ENCODE data around the gene UPK3B.
A peak's percentile ranks its signal among the peaks of the same experiment; 100 is the strongest.
"Not testable (repeated sequence)": the region's sequence is repeated elsewhere in the genome, so short reads cannot be mapped to it uniquely, and the experiment has no call there.

UPK3B gene

DNA sequence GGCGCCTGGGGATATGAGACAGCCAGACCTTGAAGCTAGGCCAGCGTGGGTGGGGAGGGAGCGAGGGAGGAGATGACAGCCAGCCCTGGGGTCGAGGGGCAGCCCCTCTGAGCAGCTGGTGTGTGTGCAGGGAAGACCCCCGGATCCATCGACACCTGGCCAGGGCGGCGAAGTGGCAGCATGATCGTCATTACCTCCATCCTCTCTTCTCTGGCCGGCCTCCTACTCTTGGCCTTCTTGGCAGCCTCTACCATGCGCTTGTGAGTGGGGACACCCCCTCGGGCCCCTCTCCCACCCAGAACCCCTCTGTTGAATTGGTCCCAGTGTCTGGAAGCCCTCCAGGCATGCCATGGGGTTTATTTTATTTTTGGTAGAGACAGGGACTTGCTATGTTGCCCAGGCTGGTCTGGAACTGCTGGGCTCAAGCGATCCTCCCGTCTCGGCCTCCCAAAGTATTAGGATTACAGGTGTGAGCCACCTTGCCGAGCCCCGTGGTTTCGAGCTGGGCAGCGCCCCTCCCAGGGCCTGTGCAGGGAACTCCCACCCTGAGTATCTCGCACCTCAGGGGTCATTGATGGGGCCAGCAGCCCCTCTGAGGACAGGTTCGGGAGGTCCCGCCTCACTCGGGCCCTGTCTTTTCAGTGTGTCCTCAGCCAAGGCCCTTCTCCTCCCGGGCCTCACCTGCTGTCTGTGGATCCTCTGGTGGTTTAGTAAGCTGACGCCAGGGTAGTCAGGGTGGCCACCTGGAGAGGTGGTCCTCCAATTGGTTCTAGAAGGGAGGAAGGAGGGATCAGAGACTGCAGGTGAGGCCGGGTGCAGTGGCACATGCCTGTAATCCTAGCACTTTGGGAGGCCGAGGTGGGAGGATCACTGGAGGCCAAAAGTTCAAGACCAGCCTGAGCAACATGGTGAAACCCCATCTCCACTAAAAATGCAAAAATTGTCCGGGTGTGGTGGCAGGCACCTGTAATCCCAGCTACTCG lies 3.8 kb downstream of the UPK3B start:
- DNase-seq: no peak

DNA sequence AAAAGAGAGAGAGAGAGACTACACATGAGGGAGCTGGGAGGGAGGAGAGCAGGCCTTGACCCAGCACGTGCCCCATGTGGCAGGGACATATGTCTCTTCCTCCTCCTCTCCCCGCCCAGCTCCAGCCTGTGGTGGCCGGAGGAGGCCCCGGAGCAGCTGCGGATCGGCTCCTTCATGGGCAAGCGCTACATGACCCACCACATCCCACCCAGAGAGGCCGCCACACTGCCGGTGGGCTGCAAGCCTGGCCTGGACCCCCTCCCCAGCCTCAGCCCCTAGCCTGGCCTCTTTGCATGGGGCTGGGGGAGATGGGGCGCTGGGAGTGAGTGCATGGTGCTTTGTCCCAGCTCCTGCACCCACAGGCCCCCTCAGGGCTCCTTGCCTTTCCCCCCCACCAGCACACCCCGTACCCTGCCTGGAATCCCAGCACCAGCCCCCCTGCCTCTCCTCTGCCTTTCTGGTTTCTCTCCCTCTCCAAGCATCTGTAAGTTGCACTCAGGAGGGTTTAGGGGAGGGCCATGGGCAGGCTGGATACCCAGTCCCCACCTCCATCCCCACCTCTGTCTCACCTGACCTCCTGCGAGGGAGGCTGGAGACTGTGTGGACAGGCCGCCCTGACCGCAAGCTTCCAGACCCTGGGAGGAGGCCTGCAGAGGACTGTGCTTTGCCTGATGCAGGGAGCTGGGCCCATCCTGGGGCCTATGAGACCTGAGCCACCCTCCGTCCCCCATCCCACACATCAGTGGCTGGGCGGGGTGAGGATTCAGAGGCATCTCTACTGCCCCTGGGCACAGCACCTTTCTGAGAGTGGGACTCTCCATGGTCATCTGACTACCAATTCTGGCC lies 4.8 kb downstream of the UPK3B start:
- DNase-seq: no peak

GRCh38 chr7:76515999-76516443 lies 5.7 kb downstream of the UPK3B start:
- peak; percentile 40 for DNase-seq

- DNase-seq: not testable (repeated sequence)
Measured at GRCh38 chr7:76516932-76517331, 6.6 kb downstream of the UPK3B start.

DNA sequence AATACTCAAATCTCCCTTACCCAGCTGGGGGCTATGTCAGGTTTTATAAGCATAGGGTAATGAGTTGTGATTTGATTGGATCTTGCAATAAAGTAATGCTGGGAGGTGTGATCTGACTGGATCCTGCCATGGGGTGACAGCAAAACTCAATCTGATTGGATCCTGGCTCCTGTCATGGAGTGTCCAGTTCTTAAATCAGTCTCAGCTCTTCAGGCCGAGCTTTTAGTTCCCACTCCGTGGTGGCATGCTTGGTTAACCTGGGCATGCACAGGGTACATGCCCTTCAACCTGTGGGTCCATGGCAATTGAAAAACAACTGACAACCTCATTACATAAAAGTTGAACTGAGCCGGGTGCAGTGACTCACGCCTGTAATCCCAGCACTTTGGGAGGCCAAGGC lies 15.8 kb downstream of the UPK3B start:
- not testable (repeated sequence) for DNase-seq

DNA sequence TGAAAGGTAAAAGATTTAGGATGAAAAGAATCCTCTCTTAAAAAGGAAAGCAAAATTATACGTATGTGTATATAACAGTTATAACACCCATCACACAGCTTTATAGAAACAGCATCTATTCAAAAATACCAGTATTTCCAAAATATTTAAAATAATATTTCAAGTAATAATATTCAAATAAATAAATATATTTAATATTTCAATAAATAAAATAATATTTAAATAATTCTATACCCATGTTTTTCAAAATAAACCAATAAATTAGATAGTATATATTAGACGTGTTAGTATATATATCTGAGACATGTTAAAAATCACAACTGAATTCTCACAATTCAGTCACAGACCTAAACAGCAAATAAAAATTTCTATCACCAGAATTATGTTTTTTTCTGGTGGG lies 21.3 kb downstream of the UPK3B start:
- DNase-seq: not testable (repeated sequence)

DNA sequence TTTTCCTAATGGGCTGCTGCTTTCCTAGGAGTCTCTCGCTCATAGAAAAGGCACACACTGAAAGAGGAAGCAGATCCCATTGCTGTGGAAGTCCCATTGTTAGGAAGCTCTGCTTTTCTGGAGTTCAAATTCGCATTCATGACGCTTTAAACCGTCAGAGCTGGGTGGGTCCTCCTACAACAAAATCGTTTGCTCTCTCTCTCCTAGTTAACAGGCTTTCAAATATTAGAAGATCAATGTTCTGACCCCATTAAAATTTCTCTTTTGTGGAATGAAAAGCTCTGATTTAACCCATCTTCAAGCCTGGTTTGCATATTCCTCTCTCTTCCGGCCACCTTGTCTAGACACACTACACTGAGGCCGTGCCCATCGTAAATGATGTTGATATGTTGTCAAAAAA lies 32.8 kb downstream of the UPK3B start, which contains the start of gene SPDYE16:
Gene SPDYE16, minus strand, starts transcription at position 101 of the 400 bp plus-strand sequence. CDS start 1,838 bp downstream, outside the sequence.
- not testable (repeated sequence) for DNase-seq

GRCh38 chr7:76549025-76549854 lies 38.9 kb downstream of the UPK3B start:
- DNase-seq: peak; percentile 96

GRCh38 chr7:76549855-76550248 lies 39.5 kb downstream of the UPK3B start:
- peak; percentile 13 for DNase-seq

- not testable (repeated sequence) for DNase-seq
Measured at GRCh38 chr7:76551992-76552391, 41.6 kb downstream of the UPK3B start.

DNA sequence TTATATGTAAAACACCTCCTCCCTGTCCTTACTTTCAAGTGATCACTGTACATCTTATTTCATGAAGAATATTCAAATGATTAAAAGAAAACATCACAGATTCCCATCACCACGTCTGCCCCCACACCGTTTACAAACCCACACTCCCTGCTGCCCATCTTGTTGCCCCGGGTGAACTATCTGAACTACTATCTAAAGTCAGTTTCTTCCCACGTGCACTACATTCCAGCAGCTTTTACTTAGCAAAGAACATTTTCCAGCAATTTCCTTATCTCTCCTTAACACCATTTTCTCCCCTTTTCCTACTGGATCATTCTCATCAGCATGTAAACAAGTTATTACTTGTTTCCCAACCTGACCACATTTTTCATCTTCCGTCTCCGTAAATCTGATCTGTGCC lies 49.3 kb downstream of the UPK3B start:
- not testable (repeated sequence) for DNase-seq

DNA sequence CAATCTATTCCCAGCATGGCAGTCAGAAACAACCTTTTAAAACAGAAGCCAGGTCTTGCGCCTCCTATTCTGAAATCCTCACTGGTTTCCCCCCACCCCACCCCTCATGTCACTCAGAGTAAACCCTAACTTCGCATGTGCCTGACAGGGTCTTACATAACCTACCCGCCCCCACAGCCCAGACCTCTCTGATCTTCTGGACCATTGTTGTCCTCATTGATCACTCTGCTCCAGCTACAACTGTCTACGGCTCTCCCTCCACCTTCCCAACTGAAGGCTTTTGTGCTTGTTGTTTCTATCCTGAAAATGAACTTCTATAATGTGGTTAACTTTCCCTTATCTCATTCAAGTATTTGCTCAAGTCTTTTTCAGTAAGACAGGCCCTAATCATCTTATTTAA lies 49.8 kb downstream of the UPK3B start:
- DNase-seq: not testable (repeated sequence)

DNA sequence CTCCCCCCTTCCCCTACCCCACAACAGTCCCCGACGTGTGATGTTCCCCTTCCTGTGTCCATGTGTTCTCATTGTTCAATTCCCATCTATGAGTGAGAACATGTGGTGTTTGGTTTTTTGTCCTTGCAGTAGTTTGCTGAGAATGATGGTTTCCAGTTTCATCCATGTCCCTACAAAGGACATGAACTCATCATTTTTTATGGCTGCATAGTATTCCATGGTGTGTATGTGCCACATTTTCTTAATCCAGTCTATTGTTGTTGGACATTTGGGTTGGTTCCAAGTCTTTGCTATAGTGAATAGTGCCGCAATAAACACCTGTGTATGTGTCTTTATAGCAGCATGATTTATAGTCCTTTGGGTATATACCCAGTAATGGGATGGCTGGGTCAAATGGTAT lies 51.0 kb downstream of the UPK3B start:
- DNase-seq: not testable (repeated sequence)

- not testable (repeated sequence) for DNase-seq
Measured at GRCh38 chr7:76565001-76565400, 54.6 kb downstream of the UPK3B start.
